Measurements from ENCODE around the gene SFT2D3. TPM values are rescaled to one million over a fixed set of nuclear protein-coding genes. Genes with fewer than 3 reads are reported as not detected.
"Not testable (repeated sequence)": the region's sequence is repeated elsewhere in the genome, so short reads cannot be mapped to it uniquely, and the experiment has no call there.

Gene SFT2D3
- total RNA-seq, 2 experiments from 2014 or later, result 3.9 to 4.4 TPM

- Mint-ChIP-seq H3K27me3 (no peaks in the 10 kb centered on the region), H3K36me3 (peaks cover 15% of the 10 kb centered on the region), H3K9me3 (no peaks in the 10 kb centered on the region), H3K27ac (no peak overlapping the region), H3K4me3 (no peak overlapping the region), H3K4me1 (peaks cover 12% of the 10 kb centered on the region)
- DNase-seq, result no peak
Measured at GRCh38 chr2:127733113-127733815, 32.0 kb downstream of the SFT2D3 start.

DNA sequence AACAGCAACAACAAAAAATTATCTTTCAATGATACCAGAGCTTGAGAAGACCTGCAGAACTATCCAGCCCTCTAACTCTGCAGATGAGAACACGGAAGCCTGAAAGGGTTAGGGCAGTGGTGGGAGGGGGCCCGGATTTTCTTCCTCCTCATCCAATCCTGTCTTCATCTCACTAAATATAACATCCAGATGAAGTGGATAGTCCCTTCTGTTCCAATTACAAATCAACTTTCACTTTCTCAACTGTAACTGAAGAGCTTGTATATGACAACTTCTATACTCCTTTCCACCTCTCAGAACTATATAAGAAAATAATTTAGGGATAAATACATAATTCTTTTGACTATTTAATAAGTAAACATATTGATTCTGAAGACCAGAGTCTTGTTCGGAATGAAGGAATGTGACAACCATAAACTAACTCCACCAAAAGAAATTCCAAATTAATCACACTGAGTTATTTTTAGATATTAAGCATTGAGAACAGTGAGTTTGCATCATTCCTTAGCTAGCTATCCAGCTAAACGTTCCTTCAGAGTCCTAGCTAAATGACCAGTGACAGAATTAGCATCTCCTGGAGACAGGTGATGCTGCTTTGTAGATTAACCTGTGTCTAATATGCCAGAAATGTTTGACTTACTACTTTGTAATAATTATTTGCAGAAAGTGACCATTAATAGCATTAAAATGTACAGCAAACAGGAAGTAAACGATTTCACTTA lies 32.7 kb downstream of the SFT2D3 start:
- Mint-ChIP-seq H3K4me1 (peaks cover 19% of the 10 kb centered on the region), H3K9me3 (no peaks in the 10 kb centered on the region), H3K4me3 (no peak overlapping the region), H3K27ac (no peak overlapping the region), H3K36me3 (peaks cover 23% of the 10 kb centered on the region), H3K27me3 (no peaks in the 10 kb centered on the region)
- no peak for DNase-seq

GRCh38 chr2:127735044-127735443 lies 33.7 kb downstream of the SFT2D3 start:
- H3K9me3 Mint-ChIP-seq, result no peaks in the 10 kb centered on the region
- no peak for DNase-seq
- no peak overlapping the region for H3K27ac Mint-ChIP-seq
- peaks cover 32% of the 10 kb centered on the region for H3K36me3 Mint-ChIP-seq
- no peaks in the 10 kb centered on the region for H3K27me3 Mint-ChIP-seq
- H3K4me3 Mint-ChIP-seq, result no peak overlapping the region
- peaks cover 24% of the 10 kb centered on the region for H3K4me1 Mint-ChIP-seq

DNA sequence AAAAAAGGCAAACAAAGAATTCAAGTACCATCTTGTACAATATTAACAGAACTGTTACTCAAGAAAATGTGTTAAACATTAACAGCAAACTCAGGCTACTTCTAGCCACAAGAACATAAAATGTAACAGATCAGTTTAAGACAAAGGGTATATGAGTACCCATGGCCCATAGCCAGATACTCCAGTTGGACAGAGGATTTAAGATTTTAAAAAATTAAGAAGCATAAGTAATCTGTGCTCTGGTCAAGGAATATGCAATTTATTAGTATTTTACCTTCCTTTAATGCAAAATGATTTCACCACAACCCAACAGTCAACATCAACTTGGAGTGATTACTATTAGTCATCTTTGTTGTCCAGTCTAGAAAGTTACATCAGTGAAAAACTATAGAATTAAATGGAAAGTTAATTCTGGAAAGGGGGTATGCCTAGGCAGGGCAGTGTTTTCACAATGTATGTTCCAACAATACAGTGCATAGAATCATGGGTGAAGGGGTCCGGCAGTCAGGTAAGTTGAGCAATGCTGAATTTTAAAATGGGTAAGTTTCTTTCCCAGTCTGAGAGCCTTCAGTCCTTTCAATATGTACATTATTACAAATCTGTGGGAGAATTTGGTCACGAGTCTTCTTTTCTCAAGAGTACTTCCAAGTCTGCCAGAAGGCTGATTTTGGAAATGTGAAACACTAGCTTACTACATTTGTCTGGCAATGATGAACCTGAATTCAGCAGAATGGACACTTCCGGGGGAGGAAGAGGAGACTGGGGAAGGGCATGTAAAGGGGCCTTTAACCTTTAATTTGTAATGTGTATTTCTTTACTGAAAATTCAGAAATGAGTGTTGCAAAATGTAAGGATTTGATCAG lies 34.5 kb downstream of the SFT2D3 start:
- Mint-ChIP-seq H3K4me3 (no peak overlapping the region), H3K36me3 (peaks cover 37% of the 10 kb centered on the region), H3K9me3 (no peaks in the 10 kb centered on the region), H3K27me3 (no peaks in the 10 kb centered on the region), H3K27ac (no peak overlapping the region), H3K4me1 (peaks cover 26% of the 10 kb centered on the region)
- DNase-seq, result no peak

GRCh38 chr2:127737892-127738291 lies 36.6 kb downstream of the SFT2D3 start:
- Mint-ChIP-seq H3K4me3 (no peak overlapping the region), H3K4me1 (peaks cover 30% of the 10 kb centered on the region), H3K36me3 (peaks cover 53% of the 10 kb centered on the region), H3K27ac (no peak overlapping the region), H3K9me3 (no peaks in the 10 kb centered on the region), H3K27me3 (no peaks in the 10 kb centered on the region)
- DNase-seq, result no peak

DNA sequence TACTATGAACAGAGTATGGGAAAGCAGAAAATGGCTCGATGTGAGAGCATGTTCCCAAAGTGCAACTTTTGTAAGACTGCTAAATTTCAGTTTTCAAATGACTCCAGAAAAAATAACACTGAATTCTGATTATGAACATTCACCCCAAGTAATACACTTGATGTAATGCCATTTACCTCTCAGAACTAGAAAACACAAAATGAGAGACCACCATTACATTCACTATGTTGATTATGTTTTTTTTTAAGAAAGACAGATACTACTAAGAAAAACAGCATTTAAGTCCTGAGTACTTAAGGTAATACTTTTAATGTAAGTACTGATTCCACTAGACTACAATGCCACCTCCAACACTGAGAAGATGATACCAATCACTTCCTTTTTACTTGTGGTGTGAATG lies 38.5 kb downstream of the SFT2D3 start:
- Mint-ChIP-seq H3K4me3 (no peak overlapping the region), H3K4me1 (peaks cover 45% of the 10 kb centered on the region), H3K36me3 (peaks cover 67% of the 10 kb centered on the region)

GRCh38 chr2:127740665-127741288 lies 39.5 kb downstream of the SFT2D3 start:
- H3K36me3 Mint-ChIP-seq, result peaks cover 71% of the 10 kb centered on the region
- H3K27ac Mint-ChIP-seq, result peak overlapping the region; percentile 64
- no peak overlapping the region for H3K4me3 Mint-ChIP-seq
- H3K27me3 Mint-ChIP-seq, result no peaks in the 10 kb centered on the region
- DNase-seq, result no peak
- H3K4me1 Mint-ChIP-seq, result peaks cover 45% of the 10 kb centered on the region
- no peaks in the 10 kb centered on the region for H3K9me3 Mint-ChIP-seq

More for the DNA sequence above, 38.5 kb downstream of the SFT2D3 start:
- no peak overlapping the region for H3K27ac Mint-ChIP-seq
- H3K27me3 Mint-ChIP-seq, result no peaks in the 10 kb centered on the region
- no peaks in the 10 kb centered on the region for H3K9me3 Mint-ChIP-seq
- DNase-seq, result no peak

GRCh38 chr2:127743477-127744026 lies 42.3 kb downstream of the SFT2D3 start:
- Mint-ChIP-seq H3K27me3 (no peaks in the 10 kb centered on the region), H3K9me3 (no peaks in the 10 kb centered on the region), H3K4me3 (no peak overlapping the region), H3K27ac (peak overlapping the region; percentile 19), H3K4me1 (peaks cover 32% of the 10 kb centered on the region), H3K36me3 (peaks cover 67% of the 10 kb centered on the region)
- no peak for DNase-seq

GRCh38 chr2:127747621-127748020 lies 46.3 kb downstream of the SFT2D3 start:
- Mint-ChIP-seq H3K36me3 (peaks cover 40% of the 10 kb centered on the region), H3K4me1 (peaks cover 23% of the 10 kb centered on the region)

DNA sequence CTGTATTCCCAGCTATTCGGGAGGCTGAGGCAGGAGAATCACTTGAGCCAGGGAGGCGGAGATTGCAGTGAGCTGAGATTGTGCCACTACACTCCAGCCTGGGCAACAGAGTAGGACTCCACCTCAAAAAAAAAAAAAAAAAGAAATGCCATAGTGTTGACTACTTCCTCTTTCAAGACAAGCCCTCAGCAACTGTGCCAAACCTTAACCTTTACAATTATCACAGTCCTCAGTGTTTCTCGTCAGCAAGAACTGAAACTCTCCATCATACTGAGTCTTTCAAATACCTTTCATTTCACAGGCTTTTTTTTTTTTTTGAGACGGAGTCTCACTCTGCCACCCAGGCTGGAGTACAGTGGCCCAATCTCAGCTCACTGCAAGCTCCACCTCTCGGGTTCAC lies 48.2 kb downstream of the SFT2D3 start:
- H3K4me3 Mint-ChIP-seq, H3K9me3 Mint-ChIP-seq, H3K27me3 Mint-ChIP-seq, DNase-seq: not testable (repeated sequence)
- Mint-ChIP-seq H3K36me3 (peaks cover 29% of the 10 kb centered on the region), H3K27ac (peak overlapping the region; percentile 74), H3K4me1 (peaks cover 10% of the 10 kb centered on the region)

More at GRCh38 chr2:127747621-127748020, 46.3 kb downstream of the SFT2D3 start:
- no peak overlapping the region for H3K27ac Mint-ChIP-seq
- H3K4me3 Mint-ChIP-seq, result no peak overlapping the region
- no peaks in the 10 kb centered on the region for H3K9me3 Mint-ChIP-seq
- DNase-seq, result no peak
- H3K27me3 Mint-ChIP-seq, result no peaks in the 10 kb centered on the region

DNA sequence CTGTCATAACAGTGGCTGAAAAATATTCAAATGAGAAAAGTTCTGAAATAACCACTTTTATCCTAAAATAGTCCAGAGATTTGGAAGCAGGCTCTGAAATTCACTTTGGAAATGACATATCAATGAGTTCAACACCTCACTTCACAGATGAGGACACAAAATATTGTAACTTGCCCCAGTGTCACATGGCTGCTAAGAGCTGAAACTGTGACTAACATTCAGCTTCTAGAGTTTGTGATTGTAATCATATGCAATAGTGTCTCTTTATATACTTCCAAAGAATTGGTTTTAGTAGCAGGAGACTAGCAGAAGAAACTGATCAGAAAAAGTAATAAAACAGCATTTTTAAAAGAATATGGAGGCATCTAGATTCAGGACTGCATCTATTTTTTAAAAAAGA lies 52.1 kb downstream of the SFT2D3 start:
- Mint-ChIP-seq H3K36me3 (peaks cover 15% of the 10 kb centered on the region), H3K4me1 (peaks cover 6% of the 10 kb centered on the region), H3K9me3 (no peaks in the 10 kb centered on the region), H3K4me3 (no peak overlapping the region), H3K27ac (no peak overlapping the region), H3K27me3 (no peaks in the 10 kb centered on the region)
- DNase-seq, result no peak

GRCh38 chr2:127754186-127754585 lies 52.9 kb downstream of the SFT2D3 start:
- DNase-seq, result no peak
- H3K36me3 Mint-ChIP-seq, result peaks cover 15% of the 10 kb centered on the region
- no peaks in the 10 kb centered on the region for H3K9me3 Mint-ChIP-seq
- H3K27me3 Mint-ChIP-seq, result no peaks in the 10 kb centered on the region
- peaks cover 6% of the 10 kb centered on the region for H3K4me1 Mint-ChIP-seq
- H3K4me3 Mint-ChIP-seq, result no peak overlapping the region
- H3K27ac Mint-ChIP-seq, result no peak overlapping the region

Measured in activated naive CD8-positive, alpha-beta T cell treated with anti-CD3 and anti-CD28 coated beads for 36 hours (primary cell).